Neuronal stem cell (in vitro differentiated cells): ENCODE measurements around the gene NDUFAF3.

ENCODE experiments used
- DNase-seq: peaks from one replicate; pipeline ENCODE4 v3.0.0-alpha.2; 2013; ENCODE audit warnings: low spot score
- H2AFZ ChIP-seq: one replicate; pipeline ENCODE4 v1.6.1; 2013; ENCODE audit warnings: mild to moderate bottlenecking, low read length, inconsistent platforms
- H2AK5ac ChIP-seq: 2 replicates; pipeline ENCODE4 v1.6.1; 2013; ENCODE audit warnings: low read depth, mild to moderate bottlenecking, inconsistent platforms, low read length, moderate library complexity, mixed read lengths
- H2BK120ac ChIP-seq: 2 replicates; pipeline ENCODE4 v1.6.1; 2013; ENCODE audit warnings: low read depth, mild to moderate bottlenecking, inconsistent platforms, low read length, moderate library complexity, mixed read lengths
- H2BK12ac ChIP-seq: one replicate; pipeline ENCODE4 v1.6.1; 2013; ENCODE audit warnings: low read length, inconsistent platforms
- H2BK15ac ChIP-seq: 2 replicates; pipeline ENCODE4 v1.6.1; 2013; ENCODE audit warnings: mild to moderate bottlenecking, low read length, inconsistent platforms, mixed read lengths
- H2BK5ac ChIP-seq: one replicate; pipeline ENCODE4 v1.6.1; 2013; ENCODE audit warnings: inconsistent platforms, mild to moderate bottlenecking, low read length, moderate library complexity
- H3K14ac ChIP-seq: one replicate; pipeline ENCODE4 v1.6.1; 2013; ENCODE audit warnings: low read length, inconsistent platforms
- H3K18ac ChIP-seq: 2 replicates; pipeline ENCODE4 v1.6.1; 2013; ENCODE audit warnings: low read length, inconsistent platforms
- H3K23ac ChIP-seq: 2 replicates; pipeline ENCODE4 v1.6.1; 2013; ENCODE audit warnings: low read depth, mild to moderate bottlenecking, mixed read lengths, low read length, inconsistent platforms; ENCODE audit not compliant: poor library complexity
- H3K27ac ChIP-seq: replicated peaks from 3 replicates; pipeline ENCODE4 v1.5.1; 2013; ENCODE audit warnings: low read length, inconsistent platforms
- H3K27me3 ChIP-seq, 3 experiments: 2 replicates each; pipeline ENCODE4 v1.6.1; 2013; ENCODE audit warnings: low read length in 3 of 3, mild to moderate bottlenecking in 2 of 3, inconsistent platforms in 1 of 3, low read depth in 1 of 3, mixed read lengths in 1 of 3, moderate library complexity in 1 of 3; ENCODE audit not compliant: control insufficient read depth in 3 of 3, insufficient read depth in 3 of 3
- H3K36me3 ChIP-seq, 2 donors: replicated peaks in 1 of 2; 2 replicates each; pipeline ENCODE4 v1.6.1; 2013; ENCODE audit warnings: low read length in 2 of 2; ENCODE audit not compliant: control insufficient read depth in 2 of 2, insufficient read depth in 2 of 2
- H3K4ac ChIP-seq: 2 replicates; pipeline ENCODE4 v1.6.1; 2013; ENCODE audit warnings: inconsistent platforms, mild to moderate bottlenecking, low read length, moderate library complexity
- H3K4me1 ChIP-seq, 2 donors: 1 replicate in 1 of 2; 2 replicates in 1 of 2; pipeline ENCODE4 v1.6.1; 2013; ENCODE audit warnings: low read length in 2 of 2, low read depth in 1 of 2; ENCODE audit not compliant: control insufficient read depth in 2 of 2, insufficient read depth in 1 of 2
- H3K4me2 ChIP-seq: one replicate; pipeline ENCODE4 v1.6.1; 2013; ENCODE audit warnings: mild to moderate bottlenecking, low read length, inconsistent platforms; ENCODE audit not compliant: insufficient read depth, poor library complexity, severe bottlenecking
- H3K4me3 ChIP-seq, 2 donors: 2 replicates each; pipeline ENCODE4 v1.5.1; 2013; ENCODE audit warnings: low read length in 2 of 2, mild to moderate bottlenecking in 2 of 2, inconsistent platforms in 1 of 2, moderate library complexity in 1 of 2
- H3K79me1 ChIP-seq: one replicate; pipeline ENCODE4 v1.6.1; 2013; ENCODE audit warnings: low read depth, mild to moderate bottlenecking, inconsistent platforms, low read length, moderate library complexity
- H3K9ac ChIP-seq: one replicate; pipeline ENCODE4 v1.6.1; 2013; ENCODE audit warnings: mild to moderate bottlenecking, low read depth, low read length, inconsistent platforms; ENCODE audit not compliant: poor library complexity
- H3K9me3 ChIP-seq, 2 donors: replicated peaks in 1 of 2; 2 replicates each; pipeline versions ENCODE3 to v1.6.1; 2013; ENCODE audit warnings: low read length in 2 of 2, mild to moderate bottlenecking in 2 of 2, inconsistent platforms in 1 of 2, low read depth in 1 of 2, mixed read lengths in 1 of 2, moderate library complexity in 1 of 2; ENCODE audit not compliant: control insufficient read depth in 2 of 2, insufficient read depth in 1 of 2
- H4K8ac ChIP-seq: one replicate; pipeline ENCODE4 v1.6.1; 2013; ENCODE audit warnings: low read depth, mild to moderate bottlenecking, inconsistent platforms, low read length, moderate library complexity
- H4K91ac ChIP-seq: one replicate; pipeline ENCODE4 v1.6.1; 2013; ENCODE audit warnings: low read length, low read depth, mild to moderate bottlenecking, inconsistent platforms; ENCODE audit not compliant: poor library complexity
- WGBS, 2 donors: extraction: QIAGEN DNeasy Blood & Tissue Kit; methylation state at CpG; one replicate each; pipeline ENCODE4 v1.1.7; 2013; ENCODE audit warnings: missing lambda C conversion rate in 2 of 2, mixed read lengths in 1 of 2; ENCODE audit not compliant: insufficient read length in 2 of 2, insufficient replicate concordance in 1 of 2; ENCODE audit errors: extremely low coverage in 2 of 2; 5-methylcytosine and 5-hydroxymethylcytosine counted together

Gene NDUFAF3

GRCh38 chr3:49013738-49014660, 7.9 kb upstream of the NDUFAF3 start:
- no peak overlapping the region for H3K4me2 ChIP-seq
- no CpG with 5 or more reads among the region's 24 CpGs for WGBS, 2 donors
- no peak for DNase-seq

GRCh38 chr3:49015072-49015471, 6.8 kb upstream of the NDUFAF3 start:
- no peaks in the 10 kb centered on the region for H3K9me3 ChIP-seq
- H2BK15ac ChIP-seq, result no peak overlapping the region
- H2BK5ac ChIP-seq, result no peak overlapping the region
- H2AK5ac ChIP-seq, result no peak overlapping the region
- peak overlapping the region; percentile 64 for H4K91ac ChIP-seq
- H3K9ac ChIP-seq, result no peak overlapping the region
- no peak overlapping the region for H3K4me2 ChIP-seq
- DNase-seq, result no peak
- no peak overlapping the region for H2BK12ac ChIP-seq
- H4K8ac ChIP-seq, result no peak overlapping the region
- H3K23ac ChIP-seq, result peak overlapping the region; percentile 65
- H3K4me1 ChIP-seq, result peaks cover 10 to 11% of the 10 kb centered on the region in 2 donors
- H3K14ac ChIP-seq, result no peak overlapping the region
- H3K4ac ChIP-seq, result no peak overlapping the region
- no CpG with 5 or more reads among the region's 8 CpGs for WGBS, 2 donors
- no peaks in the 10 kb centered on the region for H3K27me3 ChIP-seq
- H3K27ac ChIP-seq, result no peak overlapping the region
- peaks cover 31% of the 10 kb centered on the region for H3K79me1 ChIP-seq
- no peak overlapping the region for H3K4me3 ChIP-seq
- H2BK120ac ChIP-seq, result no peak overlapping the region
- H3K18ac ChIP-seq, result no peak overlapping the region
- H3K36me3 ChIP-seq, result peaks cover 55 to 65% of the 10 kb centered on the region in 2 donors
- H2AFZ ChIP-seq, result no peak overlapping the region

More at GRCh38 chr3:49013738-49014660, 7.9 kb upstream of the NDUFAF3 start:
- Histone ChIP-seq H3K4me1 (peaks cover 7 to 8% of the 10 kb centered on the region in 2 donors), H2BK12ac (no peak overlapping the region), H2AFZ (no peak overlapping the region), H2AK5ac (no peak overlapping the region), H2BK120ac (no peak overlapping the region), H3K27ac (no peak overlapping the region), H3K9me3 (no peaks in the 10 kb centered on the region), H3K9ac (peak overlapping the region; percentile 45), H3K18ac (no peak overlapping the region), H3K14ac (no peak overlapping the region), H3K36me3 (peaks cover 57 to 76% of the 10 kb centered on the region in 2 donors), H2BK15ac (no peak overlapping the region), H4K8ac (no peak overlapping the region), H3K79me1 (peaks cover 29% of the 10 kb centered on the region), H4K91ac (no peak overlapping the region), H3K4me3 (peak overlapping the region in 1 of 2 donors; percentile 38), H2BK5ac (no peak overlapping the region), H3K4ac (no peak overlapping the region), H3K23ac (peak overlapping the region; percentile 31), H3K27me3 (no peaks in the 10 kb centered on the region)

- Histone ChIP-seq H3K4me1 (peaks cover 13 to 14% of the 10 kb centered on the region in 2 donors), H3K4me3 (no peak overlapping the region), H3K36me3 (peaks cover 55 to 65% of the 10 kb centered on the region in 2 donors)
Observed at GRCh38 chr3:49015765-49016164, 6.2 kb upstream of the NDUFAF3 start.

More at GRCh38 chr3:49015765-49016164, 6.2 kb upstream of the NDUFAF3 start:
- DNase-seq, result no peak
- Histone ChIP-seq H2BK12ac (no peak overlapping the region), H3K27ac (no peak overlapping the region), H3K18ac (no peak overlapping the region), H3K79me1 (peaks cover 35% of the 10 kb centered on the region), H3K27me3 (no peaks in the 10 kb centered on the region), H3K23ac (no peak overlapping the region), H2AFZ (no peak overlapping the region), H4K8ac (peak overlapping the region; percentile 10), H2BK120ac (no peak overlapping the region), H2BK5ac (peak overlapping the region; percentile 20), H2AK5ac (no peak overlapping the region), H4K91ac (no peak overlapping the region), H3K4me2 (no peak overlapping the region), H3K4ac (no peak overlapping the region), H2BK15ac (no peak overlapping the region), H3K9me3 (no peaks in the 10 kb centered on the region), H3K14ac (no peak overlapping the region), H3K9ac (no peak overlapping the region)
- no CpG with 5 or more reads among the region's 6 CpGs for whole genome bisulfite sequencing, 2 donors
